ENCODE measurements around the gene ATPAF2.

DNA sequence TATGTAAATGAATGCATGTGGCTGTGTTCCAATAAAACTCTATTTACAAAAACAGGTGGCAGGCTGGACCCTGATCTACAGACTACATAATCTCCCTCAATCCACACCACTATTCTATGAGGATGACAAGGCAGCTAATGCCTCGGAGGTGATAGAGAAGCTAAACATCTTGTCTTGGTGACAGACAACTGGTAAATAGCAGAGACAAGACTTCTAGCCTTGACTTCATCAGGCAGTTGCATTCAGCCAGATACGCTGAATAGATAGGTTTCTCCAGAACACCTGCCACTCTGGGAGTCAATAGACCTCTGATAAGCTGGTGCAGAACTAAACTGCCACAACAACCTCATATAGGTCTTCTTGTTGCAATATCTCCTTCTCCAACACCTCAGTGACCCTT lies 3.3 kb downstream of the ATPAF2 start:
- TF ChIP-seq POLR2AphosphoS5 (IDR thresholded peaks at IDR 0.05; ENCODE audit: insufficient read depth, low read depth, low read length) (no peak), MYC (IDR thresholded peaks at IDR 0.05; ENCODE audit: low read depth, low read length) (no peak), EZH2 (IDR thresholded peaks at IDR 0.05; ENCODE audit: borderline replicate concordance, low read depth, low read length, severe bottlenecking) (no peak)
- TF ChIP-seq, protein P1, sequence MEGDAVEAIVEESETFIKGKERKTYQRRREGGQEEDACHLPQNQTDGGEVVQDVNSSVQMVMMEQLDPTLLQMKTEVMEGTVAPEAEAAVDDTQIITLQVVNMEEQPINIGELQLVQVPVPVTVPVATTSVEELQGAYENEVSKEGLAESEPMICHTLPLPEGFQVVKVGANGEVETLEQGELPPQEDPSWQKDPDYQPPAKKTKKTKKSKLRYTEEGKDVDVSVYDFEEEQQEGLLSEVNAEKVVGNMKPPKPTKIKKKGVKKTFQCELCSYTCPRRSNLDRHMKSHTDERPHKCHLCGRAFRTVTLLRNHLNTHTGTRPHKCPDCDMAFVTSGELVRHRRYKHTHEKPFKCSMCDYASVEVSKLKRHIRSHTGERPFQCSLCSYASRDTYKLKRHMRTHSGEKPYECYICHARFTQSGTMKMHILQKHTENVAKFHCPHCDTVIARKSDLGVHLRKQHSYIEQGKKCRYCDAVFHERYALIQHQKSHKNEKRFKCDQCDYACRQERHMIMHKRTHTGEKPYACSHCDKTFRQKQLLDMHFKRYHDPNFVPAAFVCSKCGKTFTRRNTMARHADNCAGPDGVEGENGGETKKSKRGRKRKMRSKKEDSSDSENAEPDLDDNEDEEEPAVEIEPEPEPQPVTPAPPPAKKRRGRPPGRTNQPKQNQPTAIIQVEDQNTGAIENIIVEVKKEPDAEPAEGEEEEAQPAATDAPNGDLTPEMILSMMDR (IDR thresholded peaks at IDR 0.05; ENCODE audit: extremely low read depth in 1 of 2, insufficient read depth in 1 of 2, low read depth in 1 of 2, low read length in 2 of 2): no peak

Data from endothelial cell of umbilical vein (primary cell).